WTC11 (cell line): ENCODE data around the gene TTR.

ENCODE experiments used
- NFE2L1 ChIP-seq: sonication (generic); formaldehyde crosslinking; IDR thresholded peaks from 2 replicates; pipeline ENCODE4 v1.8.1; 2023; ENCODE audit warnings: missing genetic modification reagents
- TF ChIP-seq, protein P1 (sequence below): fragments of 200-600 bp; IDR thresholded peaks from 2 replicates; pipeline ENCODE4 v1.8.0; 2022; ENCODE audit warnings: antibody characterized with exemption

GRCh38 chr18:31573051-31573450, 18.6 kb upstream of the TTR start:
- no peak for TF ChIP-seq NFE2L1 (CRISPR knock-in tag)
- TF ChIP-seq, protein P1, sequence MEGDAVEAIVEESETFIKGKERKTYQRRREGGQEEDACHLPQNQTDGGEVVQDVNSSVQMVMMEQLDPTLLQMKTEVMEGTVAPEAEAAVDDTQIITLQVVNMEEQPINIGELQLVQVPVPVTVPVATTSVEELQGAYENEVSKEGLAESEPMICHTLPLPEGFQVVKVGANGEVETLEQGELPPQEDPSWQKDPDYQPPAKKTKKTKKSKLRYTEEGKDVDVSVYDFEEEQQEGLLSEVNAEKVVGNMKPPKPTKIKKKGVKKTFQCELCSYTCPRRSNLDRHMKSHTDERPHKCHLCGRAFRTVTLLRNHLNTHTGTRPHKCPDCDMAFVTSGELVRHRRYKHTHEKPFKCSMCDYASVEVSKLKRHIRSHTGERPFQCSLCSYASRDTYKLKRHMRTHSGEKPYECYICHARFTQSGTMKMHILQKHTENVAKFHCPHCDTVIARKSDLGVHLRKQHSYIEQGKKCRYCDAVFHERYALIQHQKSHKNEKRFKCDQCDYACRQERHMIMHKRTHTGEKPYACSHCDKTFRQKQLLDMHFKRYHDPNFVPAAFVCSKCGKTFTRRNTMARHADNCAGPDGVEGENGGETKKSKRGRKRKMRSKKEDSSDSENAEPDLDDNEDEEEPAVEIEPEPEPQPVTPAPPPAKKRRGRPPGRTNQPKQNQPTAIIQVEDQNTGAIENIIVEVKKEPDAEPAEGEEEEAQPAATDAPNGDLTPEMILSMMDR = no peak
